Liver (tissue), 9 donors: ENCODE data around the gene UNC5A. TPM values are rescaled to one million over a fixed set of nuclear protein-coding genes. Genes with fewer than 3 reads are reported as not detected.

Experiments used
- DNase-seq: peaks from one replicate; pipeline ENCODE4 v3.0.0-alpha.2; 2017; ENCODE audit warnings: low spot score
- H3K27ac ChIP-seq, 2 donors: one replicate each; pipeline ENCODE4 v1.7.0; 2013; ENCODE audit warnings: inconsistent platforms in 2 of 2, low read length in 2 of 2, control low read depth in 1 of 2, low read depth in 1 of 2, mild to moderate bottlenecking in 1 of 2
- H3K27me3 ChIP-seq, 4 donors: one replicate each; pipeline versions ENCODE4 v1.6.1 to v1.7.0; 2013; ENCODE audit warnings: low read length in 3 of 4, inconsistent platforms in 1 of 4, mild to moderate bottlenecking in 1 of 4, moderate library complexity in 1 of 4; ENCODE audit not compliant: control insufficient read depth in 4 of 4, insufficient read depth in 4 of 4
- H3K36me3 ChIP-seq, 4 donors: one replicate each; pipeline versions ENCODE4 v1.6.1 to v1.7.0; 2013; ENCODE audit warnings: low read length in 3 of 4, mild to moderate bottlenecking in 3 of 4, low read depth in 1 of 4, moderate library complexity in 1 of 4; ENCODE audit not compliant: control insufficient read depth in 4 of 4, insufficient read depth in 3 of 4
- H3K4me1 ChIP-seq, 4 donors: one replicate each; pipeline versions ENCODE4 v1.6.1 to v1.7.0; 2013; ENCODE audit warnings: low read length in 3 of 4, mild to moderate bottlenecking in 3 of 4, moderate library complexity in 1 of 4; ENCODE audit not compliant: control insufficient read depth in 4 of 4, insufficient read depth in 4 of 4
- H3K4me3 ChIP-seq, 3 donors: one replicate each; pipeline versions ENCODE4 v1.6.1 to v1.7.0; 2013; ENCODE audit warnings: low read length in 3 of 3, control low read depth in 1 of 3, low read depth in 1 of 3, mild to moderate bottlenecking in 1 of 3
- H3K9ac ChIP-seq, 2 donors: one replicate each; pipeline ENCODE4 v1.7.0; 2013; ENCODE audit warnings: low read length in 2 of 2, mild to moderate bottlenecking in 2 of 2, moderate library complexity in 2 of 2, control low read depth in 1 of 2, low read depth in 1 of 2
- H3K9me3 ChIP-seq, 4 donors: one replicate each; pipeline versions ENCODE4 v1.6.1 to v1.7.0; 2013; ENCODE audit warnings: low read length in 3 of 4; ENCODE audit not compliant: control insufficient read depth in 4 of 4
- ATF3 ChIP-seq: IDR thresholded peaks from 2 replicates; pipeline ENCODE4 v1.6.1; 2016; ENCODE audit warnings: antibody characterized with exemption
- EGR1 ChIP-seq, 2 donors: IDR thresholded peaks; 2 replicates each; pipeline ENCODE4 v1.6.1; 2016 to 2018; ENCODE audit warnings: antibody characterized with exemption in 2 of 2, low read depth in 2 of 2
- FOXA2 ChIP-seq: IDR thresholded peaks from 2 replicates; pipeline ENCODE4 v1.6.1; 2016; ENCODE audit warnings: antibody characterized with exemption
- GABPA ChIP-seq, 2 donors: IDR thresholded peaks in 1 of 2; conservative IDR thresholded peaks in 1 of 2; 2 replicates each; pipeline ENCODE4 v1.6.1; 2016; ENCODE audit warnings: antibody characterized with exemption in 2 of 2, mild to moderate bottlenecking in 1 of 2, moderate library complexity in 1 of 2
- HNF4G ChIP-seq: IDR thresholded peaks from 2 replicates; pipeline ENCODE4 v1.6.1; 2016; ENCODE audit warnings: antibody characterized with exemption
- JUND ChIP-seq, 2 donors: IDR thresholded peaks; 2 replicates each; pipeline ENCODE4 v1.6.1; 2016; ENCODE audit warnings: antibody characterized with exemption in 2 of 2
- MAX ChIP-seq: IDR thresholded peaks from 2 replicates; pipeline ENCODE4 v1.6.1; 2016; ENCODE audit warnings: antibody characterized with exemption
- NR2F2 ChIP-seq: IDR thresholded peaks from 2 replicates; pipeline ENCODE4 v1.6.1; 2016; ENCODE audit warnings: antibody characterized with exemption
- RAD21 ChIP-seq, 2 donors: IDR thresholded peaks; 2 replicates each; pipeline ENCODE4 v1.6.1; 2016; ENCODE audit warnings: antibody characterized with exemption in 2 of 2, mild to moderate bottlenecking in 2 of 2
- REST ChIP-seq: IDR thresholded peaks from 2 replicates; pipeline ENCODE4 v1.6.1; 2016; ENCODE audit warnings: antibody characterized with exemption, mild to moderate bottlenecking
- SP1 ChIP-seq: IDR thresholded peaks from 2 replicates; pipeline ENCODE4 v1.6.1; 2018; ENCODE audit warnings: antibody characterized with exemption, mild to moderate bottlenecking
- TAF1 ChIP-seq: conservative IDR thresholded peaks from 2 replicates; pipeline ENCODE4 v1.6.1; 2016; ENCODE audit warnings: antibody characterized with exemption, mild to moderate bottlenecking
- YY1 ChIP-seq: IDR thresholded peaks from 2 replicates; pipeline ENCODE4 v1.6.1; 2016; ENCODE audit warnings: antibody characterized with exemption, mild to moderate bottlenecking
- WGBS: extraction: QIAGEN DNeasy Blood & Tissue Kit; methylation state at CpG from one replicate; pipeline ENCODE4 v1.1.7; 2013; 5-methylcytosine and 5-hydroxymethylcytosine counted together
- polyA plus RNA-seq, 2 donors: library from polyadenylated mRNA; stranded (reverse) in 1 of 2; unstranded in 1 of 2; fragments of 200-250 nt in 1 of 2; fragments of >200 nt in 1 of 2; fragmentation: Nextera tagmentation in 1 of 2; extraction: Ambion mirVana in 1 of 2; gene quantifications; one replicate each; pipeline versions ENCODE4 v1.2.1 to v1.2.3, GENCODE V29; 2013 to 2015
- total RNA-seq, 2 donors: library from RNA; depleted of rRNA; stranded (reverse); fragments of >200 nt; gene quantifications; one replicate each; pipeline ENCODE4 v1.2.3, GENCODE V29; 2014
- donor health status: healthy.
- donor health status: healthy.
- donor health status: healthy.
- donor health status: healthy.
- donor health status: healthy.

The UNC5A gene
- total and polyA plus RNA-seq, 4 donors: under 0.01 to 0.07 (median 0.03) TPM; not detected in 1

DNA sequence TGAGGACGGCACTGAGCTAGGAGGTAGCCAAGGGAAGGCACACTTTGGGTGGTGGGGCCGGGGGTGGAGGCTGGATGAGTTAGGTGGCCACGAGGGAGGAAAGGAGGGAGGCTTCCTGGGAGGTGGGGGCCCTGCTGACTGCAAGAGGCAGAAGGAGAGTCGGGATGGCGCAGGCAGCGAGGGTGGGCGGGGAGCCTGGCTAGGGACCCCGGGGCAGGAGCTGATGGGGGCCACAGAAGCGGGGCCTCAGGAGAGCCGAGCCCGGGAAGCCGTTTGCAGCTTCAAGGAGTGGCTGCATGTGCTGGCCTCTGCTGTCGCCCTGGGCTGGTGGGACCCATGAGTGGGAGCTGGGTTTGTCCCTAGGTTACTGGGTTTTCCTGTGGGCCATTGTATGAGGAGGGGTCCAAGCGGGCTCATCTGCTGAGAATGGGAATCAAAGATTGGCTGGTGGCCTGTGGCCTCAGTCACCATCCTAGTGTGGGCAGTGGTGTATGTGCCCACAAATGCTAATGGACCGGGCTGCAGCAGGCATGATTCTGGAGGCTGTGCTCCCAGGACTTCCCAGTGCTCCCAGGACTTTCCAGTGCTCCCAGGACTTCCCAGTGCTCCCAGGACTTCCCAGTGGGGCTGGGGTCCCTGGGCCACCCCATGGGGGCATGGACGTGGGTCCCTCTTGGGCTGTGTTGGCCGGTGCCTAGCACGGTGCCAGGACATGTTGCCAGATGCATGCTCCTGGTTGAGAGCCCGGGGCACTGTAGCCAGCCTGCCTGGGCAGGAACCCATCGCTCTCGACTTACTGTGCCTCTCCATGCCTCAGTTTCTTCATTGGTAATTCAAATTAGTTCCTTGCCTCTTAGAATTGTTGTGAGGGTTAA is 40.2 kb downstream of the UNC5A start:
- H3K27ac ChIP-seq: no peak overlapping the region
- no peak for DNase-seq
- H3K9ac ChIP-seq: no peak overlapping the region
- no peaks in the 10 kb centered on the region for H3K4me1 ChIP-seq
- no peak overlapping the region for H3K4me3 ChIP-seq
- TF ChIP-seq YY1: no peak
- no peak for TF ChIP-seq SP1
- TF ChIP-seq ATF3: no peak
- no peak for TF ChIP-seq GABPA (IDR thresholded peaks at IDR 0.05 in 1 of 2, conservative IDR thresholded peaks at IDR 0.05 in 1 of 2)
- no peak for TF ChIP-seq NR2F2
- TF ChIP-seq JUND (IDR thresholded peaks at IDR 0.05): no peak
- no peak for TF ChIP-seq HNF4G
- TF ChIP-seq RAD21 (IDR thresholded peaks at IDR 0.05): no peak
- no peaks in the 10 kb centered on the region for H3K27me3 ChIP-seq
- H3K9me3 ChIP-seq: no peaks in the 10 kb centered on the region
- WGBS: 84% methylated on average over 21 of the region's 21 CpGs
- H3K36me3 ChIP-seq: no peaks in the 10 kb centered on the region

DNA sequence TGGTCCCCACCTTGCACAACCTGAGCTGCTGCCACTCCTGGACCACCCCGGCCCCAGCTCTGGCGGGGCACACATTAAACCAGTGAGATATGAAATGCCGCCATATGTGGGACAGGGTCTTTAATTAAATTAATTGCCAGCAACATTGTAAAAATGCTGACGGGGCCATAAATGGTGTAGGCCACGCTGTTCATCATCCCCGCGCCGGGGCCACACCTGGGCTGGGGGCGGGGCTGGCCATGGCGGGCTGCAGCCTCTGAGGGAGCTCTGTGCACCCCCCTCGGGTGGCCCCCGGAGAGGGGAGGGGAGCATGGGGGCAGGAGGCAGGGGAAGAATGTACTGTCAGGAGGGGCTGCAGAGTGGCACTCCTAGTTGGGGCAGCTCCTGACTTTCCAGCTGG is 41.0 kb downstream of the UNC5A start:
- Histone ChIP-seq H3K27ac (no peak overlapping the region), H3K9ac (no peak overlapping the region), H3K4me1 (no peaks in the 10 kb centered on the region), H3K27me3 (no peaks in the 10 kb centered on the region), H3K36me3 (no peaks in the 10 kb centered on the region), H3K9me3 (no peaks in the 10 kb centered on the region), H3K4me3 (no peak overlapping the region)
- no peak for DNase-seq
- WGBS: 82% methylated on average over 12 of the region's 12 CpGs
- no peak for TF ChIP-seq MAX
- TF ChIP-seq EGR1 (IDR thresholded peaks at IDR 0.05; ENCODE audit: low read depth in 2 of 2): no peak
- no peak for TF ChIP-seq YY1
- no peak for TF ChIP-seq TAF1
- TF ChIP-seq FOXA2: no peak
- no peak for TF ChIP-seq REST
